Mucosa of descending colon (tissue), 3 donors: ENCODE measurements around the gene KBTBD4. TPM values are rescaled to one million over a fixed set of nuclear protein-coding genes. Genes with fewer than 3 reads are reported as not detected.

ENCODE experiments used
- ATAC-seq: fragments of 200-7000 bp; cut with Tn5 transposase; one replicate; pipeline ENCODE4 v1.9.1; 2020; ENCODE audit warnings: mild to moderate bottlenecking, moderate library complexity
- DNase-seq, 3 donors: peaks; one replicate each; pipeline ENCODE4 v3.0.0-alpha.2; 2020
- H3K36me3 ChIP-seq: fragments of 200-600 bp; one replicate; pipeline ENCODE4 v1.8.0; 2021; ENCODE audit warnings: low read depth, mild to moderate bottlenecking
- H3K4me1 ChIP-seq: fragments of 200-600 bp; one replicate; pipeline ENCODE4 v1.8.0; 2021; ENCODE audit warnings: low read depth, mild to moderate bottlenecking
- H3K4me3 ChIP-seq: fragments of 200-600 bp; one replicate; pipeline ENCODE4 v1.8.0; 2021; ENCODE audit warnings: mild to moderate bottlenecking
- H3K9me3 ChIP-seq: fragments of 200-600 bp; one replicate; pipeline ENCODE4 v1.8.0; 2021; ENCODE audit warnings: mild to moderate bottlenecking
- intact Hi-C, 2 donors: fragments of 100-400 bp; cut with DNase I in 1 of 2; cut with micrococcal nuclease in 1 of 2; formaldehyde crosslinking; loops; one replicate each; pipeline versions ENCODE4 v1.11.0 to v1.11.1; 2022; cut with DNase I, micrococcal nuclease
- total RNA-seq, 3 donors: library from RNA; stranded (reverse); fragmentation: NEBNext Ultra II Directional in 2 of 3; extraction: Animal tissue kit (Norgen Biotek cat#: 25700) in 2 of 3; gene quantifications; one replicate each; pipeline versions ENCODE4 v1.2.1 to v1.2.4, GENCODE V29; 2021 to 2023
- TF ChIP-seq, protein P1 (sequence below): fragments of 200-600 bp; IDR thresholded peaks from one replicate; pipeline ENCODE4 v1.8.0; 2022; ENCODE audit warnings: antibody characterized with exemption, mild to moderate bottlenecking
- donor health status: DM: no; HTN: no; CAD: no; lungs with moderate emphysema.
- donor health status: DM: no; HTN: no; CAD: no.
- donor health status: DM: no; HTN: yes; CAD: no.

The KBTBD4 gene
- total RNA-seq, 3 donors from 2014 or later = 14.1 to 18.2 (median 16.0) TPM

DNA sequence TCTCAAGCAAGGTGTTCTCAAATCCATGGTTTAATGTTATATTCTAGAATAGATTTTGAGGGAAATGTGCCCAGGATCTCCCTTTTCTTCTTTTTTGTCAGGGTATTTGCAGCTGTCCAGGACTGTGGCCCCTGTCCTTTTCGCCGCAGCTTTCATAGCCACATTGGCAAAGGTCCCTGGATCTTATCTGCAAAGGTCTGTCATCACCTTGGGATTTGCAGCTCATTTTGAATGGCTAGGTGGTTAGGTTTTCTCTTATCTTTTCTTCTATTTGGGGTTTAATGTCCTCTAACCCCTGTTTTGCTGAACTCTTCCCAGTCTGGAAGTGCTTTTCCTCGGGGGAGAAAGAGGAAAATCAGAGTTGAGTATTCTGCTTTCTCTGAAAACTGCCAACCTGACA lies 27.2 kb upstream of the KBTBD4 start:
- ATAC-seq (no peak), DNase-seq (no peak)
- intact Hi-C loops = no loop called here
- Histone ChIP-seq H3K4me1 (no peaks in the 10 kb centered on the region), H3K36me3 (no peaks in the 10 kb centered on the region), H3K4me3 (no peak overlapping the region), H3K9me3 (no peaks in the 10 kb centered on the region)
- TF ChIP-seq, protein P1, sequence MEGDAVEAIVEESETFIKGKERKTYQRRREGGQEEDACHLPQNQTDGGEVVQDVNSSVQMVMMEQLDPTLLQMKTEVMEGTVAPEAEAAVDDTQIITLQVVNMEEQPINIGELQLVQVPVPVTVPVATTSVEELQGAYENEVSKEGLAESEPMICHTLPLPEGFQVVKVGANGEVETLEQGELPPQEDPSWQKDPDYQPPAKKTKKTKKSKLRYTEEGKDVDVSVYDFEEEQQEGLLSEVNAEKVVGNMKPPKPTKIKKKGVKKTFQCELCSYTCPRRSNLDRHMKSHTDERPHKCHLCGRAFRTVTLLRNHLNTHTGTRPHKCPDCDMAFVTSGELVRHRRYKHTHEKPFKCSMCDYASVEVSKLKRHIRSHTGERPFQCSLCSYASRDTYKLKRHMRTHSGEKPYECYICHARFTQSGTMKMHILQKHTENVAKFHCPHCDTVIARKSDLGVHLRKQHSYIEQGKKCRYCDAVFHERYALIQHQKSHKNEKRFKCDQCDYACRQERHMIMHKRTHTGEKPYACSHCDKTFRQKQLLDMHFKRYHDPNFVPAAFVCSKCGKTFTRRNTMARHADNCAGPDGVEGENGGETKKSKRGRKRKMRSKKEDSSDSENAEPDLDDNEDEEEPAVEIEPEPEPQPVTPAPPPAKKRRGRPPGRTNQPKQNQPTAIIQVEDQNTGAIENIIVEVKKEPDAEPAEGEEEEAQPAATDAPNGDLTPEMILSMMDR = no peak

DNA sequence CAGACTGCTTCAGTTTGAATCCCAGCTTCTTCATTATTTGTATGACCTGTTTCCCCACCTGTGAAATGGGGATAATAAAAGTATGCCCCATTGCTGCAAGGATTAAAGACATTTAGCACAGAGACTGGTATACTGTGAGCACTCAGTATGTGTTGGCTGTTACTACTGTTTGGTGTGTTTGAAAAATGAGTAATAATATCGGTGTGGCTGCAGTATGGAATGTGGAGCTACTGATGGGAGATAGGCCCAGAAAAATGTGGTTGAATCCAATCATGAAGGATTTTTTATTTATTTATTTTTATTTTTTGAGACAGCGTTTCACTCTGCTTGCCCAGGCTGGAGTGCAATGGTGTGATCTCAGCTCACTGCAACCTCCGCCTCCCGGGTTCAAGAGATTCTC lies 24.5 kb upstream of the KBTBD4 start:
- TF ChIP-seq, protein P1 = no peak
- no peaks in the 10 kb centered on the region for H3K36me3 ChIP-seq
- DNase-seq = no peak
- H3K4me3 ChIP-seq = no peak overlapping the region
- no peaks in the 10 kb centered on the region for H3K4me1 ChIP-seq
- no peaks in the 10 kb centered on the region for H3K9me3 ChIP-seq
- intact Hi-C loops = no loop called here
- no peak for ATAC-seq

DNA sequence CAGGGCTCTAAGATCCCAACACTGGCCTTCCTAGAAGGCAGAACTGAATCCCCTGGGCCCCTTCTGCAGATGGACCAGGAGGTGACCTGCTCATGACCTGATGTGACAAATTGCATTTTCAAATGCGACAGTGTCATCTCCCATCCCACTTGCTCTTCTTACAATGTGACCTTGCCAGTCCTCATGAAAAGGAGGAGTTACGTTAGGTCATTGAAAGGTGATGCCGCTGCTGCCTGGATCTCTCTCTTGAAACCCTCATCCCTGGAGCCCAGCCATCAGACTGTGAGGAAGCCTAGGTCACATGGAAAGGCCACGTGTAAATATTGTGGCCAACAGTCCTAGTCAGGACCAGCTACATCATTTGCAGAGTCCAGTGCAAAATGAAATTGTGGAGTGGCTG lies 21.1 kb upstream of the KBTBD4 start:
- Histone ChIP-seq H3K4me3 (no peak overlapping the region), H3K36me3 (no peaks in the 10 kb centered on the region), H3K4me1 (no peaks in the 10 kb centered on the region), H3K9me3 (no peaks in the 10 kb centered on the region)
- intact Hi-C loops = no loop called here
- DNase-seq (no peak), ATAC-seq (no peak)
- TF ChIP-seq, protein P1 = no peak

DNA sequence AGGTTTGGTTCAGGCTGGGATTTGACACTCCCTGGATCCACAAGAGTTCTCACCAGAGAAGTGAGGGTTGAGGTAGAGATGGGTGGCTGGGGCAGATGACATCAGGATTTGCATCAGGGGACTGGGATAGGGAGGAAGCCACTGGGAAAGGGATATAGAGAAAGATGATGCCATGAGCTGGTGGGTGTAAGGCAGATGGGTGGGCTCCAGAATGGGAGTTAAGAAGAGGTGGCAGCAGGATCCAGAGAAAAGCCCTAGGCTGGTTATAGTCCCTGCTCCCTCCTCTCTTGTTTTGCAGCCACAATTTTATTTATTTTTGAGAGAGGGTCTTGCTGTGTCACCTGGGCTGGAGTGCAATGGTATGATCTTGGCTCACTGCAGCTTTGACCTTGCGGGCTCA lies 17.2 kb upstream of the KBTBD4 start:
- Histone ChIP-seq H3K36me3 (no peaks in the 10 kb centered on the region), H3K9me3 (no peaks in the 10 kb centered on the region), H3K4me3 (no peak overlapping the region), H3K4me1 (peaks cover 7% of the 10 kb centered on the region)
- intact Hi-C loops = no loop called here
- TF ChIP-seq, protein P1 = no peak
- DNase-seq (no peak), ATAC-seq (no peak)

DNA sequence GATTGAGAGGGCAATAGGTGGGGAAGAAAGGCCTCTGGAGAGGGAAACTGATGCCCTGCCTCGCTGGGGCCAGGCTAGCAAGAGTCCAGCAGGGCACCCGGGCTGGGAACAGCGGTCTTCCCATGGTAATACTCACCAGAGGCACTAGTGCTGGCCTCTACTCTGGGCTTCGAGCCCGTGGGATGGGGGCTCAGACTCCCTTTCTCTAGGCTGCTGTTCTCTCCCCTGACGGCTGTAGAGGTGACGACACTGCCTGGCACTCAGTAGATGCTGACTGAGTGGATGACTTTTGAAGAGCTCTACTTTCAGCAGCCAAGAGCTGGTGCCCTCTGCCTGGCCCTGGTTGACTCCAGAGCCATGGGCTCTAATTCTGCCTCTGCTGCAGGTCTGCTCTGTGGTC lies 16.3 kb upstream of the KBTBD4 start:
- DNase-seq (no peak), ATAC-seq (no peak)
- TF ChIP-seq, protein P1 = no peak
- Histone ChIP-seq H3K4me1 (peaks cover 7% of the 10 kb centered on the region), H3K4me3 (no peak overlapping the region), H3K36me3 (no peaks in the 10 kb centered on the region), H3K9me3 (no peaks in the 10 kb centered on the region)
- intact Hi-C loops = no loop called here
